BLaER1 (cell line): ENCODE measurements around the gene CREB3L1.

Experiments
- H3K27ac ChIP-seq: shearing (Covaris generic); formaldehyde crosslinking; 2 replicates; pipeline ENCODE4 v1.8.1; 2022
- H3K27me3 ChIP-seq: shearing (Covaris generic); formaldehyde crosslinking; 2 replicates; pipeline ENCODE4 v1.8.1; 2022
- H3K36me3 ChIP-seq: shearing (Covaris generic); formaldehyde crosslinking; 2 replicates; pipeline ENCODE4 v1.8.1; 2022
- H3K4me1 ChIP-seq: shearing (Covaris generic); formaldehyde crosslinking; 2 replicates; pipeline ENCODE4 v1.8.1; 2022
- H3K4me2 ChIP-seq: shearing (Covaris generic); formaldehyde crosslinking; 2 replicates; pipeline ENCODE4 v1.8.1; 2022
- H3K4me3 ChIP-seq: shearing (Covaris generic); formaldehyde crosslinking; 2 replicates; pipeline ENCODE4 v1.8.1; 2022
- H3K9ac ChIP-seq: shearing (Covaris generic); formaldehyde crosslinking; 2 replicates; pipeline ENCODE4 v1.8.1; 2022
- H3K9me3 ChIP-seq: shearing (Covaris generic); formaldehyde crosslinking; 2 replicates; pipeline ENCODE4 v1.8.1; 2022
- H4K20me1 ChIP-seq: shearing (Covaris generic); formaldehyde crosslinking; 2 replicates; pipeline ENCODE4 v1.8.1; 2022
- Cebpa-rat ChIP-seq: shearing (Covaris generic); IDR thresholded peaks from 2 replicates; pipeline ENCODE4 v1.8.1; 2022

CREB3L1 gene

GRCh38 chr11:46360878-46361277 is 83.4 kb downstream of the CREB3L1 start:
- Histone ChIP-seq H4K20me1 (peaks cover 57% of the 10 kb centered on the region), H3K27ac (peak overlapping the region; percentile 98), H3K4me2 (peak overlapping the region; percentile 96), H3K36me3 (peaks cover 30% of the 10 kb centered on the region), H3K4me3 (peak overlapping the region; percentile 74), H3K9me3 (no peaks in the 10 kb centered on the region), H3K9ac (peak overlapping the region; percentile 88), H3K4me1 (peaks cover 76% of the 10 kb centered on the region), H3K27me3 (no peaks in the 10 kb centered on the region)
- TF ChIP-seq Cebpa-rat, result no peak

DNA sequence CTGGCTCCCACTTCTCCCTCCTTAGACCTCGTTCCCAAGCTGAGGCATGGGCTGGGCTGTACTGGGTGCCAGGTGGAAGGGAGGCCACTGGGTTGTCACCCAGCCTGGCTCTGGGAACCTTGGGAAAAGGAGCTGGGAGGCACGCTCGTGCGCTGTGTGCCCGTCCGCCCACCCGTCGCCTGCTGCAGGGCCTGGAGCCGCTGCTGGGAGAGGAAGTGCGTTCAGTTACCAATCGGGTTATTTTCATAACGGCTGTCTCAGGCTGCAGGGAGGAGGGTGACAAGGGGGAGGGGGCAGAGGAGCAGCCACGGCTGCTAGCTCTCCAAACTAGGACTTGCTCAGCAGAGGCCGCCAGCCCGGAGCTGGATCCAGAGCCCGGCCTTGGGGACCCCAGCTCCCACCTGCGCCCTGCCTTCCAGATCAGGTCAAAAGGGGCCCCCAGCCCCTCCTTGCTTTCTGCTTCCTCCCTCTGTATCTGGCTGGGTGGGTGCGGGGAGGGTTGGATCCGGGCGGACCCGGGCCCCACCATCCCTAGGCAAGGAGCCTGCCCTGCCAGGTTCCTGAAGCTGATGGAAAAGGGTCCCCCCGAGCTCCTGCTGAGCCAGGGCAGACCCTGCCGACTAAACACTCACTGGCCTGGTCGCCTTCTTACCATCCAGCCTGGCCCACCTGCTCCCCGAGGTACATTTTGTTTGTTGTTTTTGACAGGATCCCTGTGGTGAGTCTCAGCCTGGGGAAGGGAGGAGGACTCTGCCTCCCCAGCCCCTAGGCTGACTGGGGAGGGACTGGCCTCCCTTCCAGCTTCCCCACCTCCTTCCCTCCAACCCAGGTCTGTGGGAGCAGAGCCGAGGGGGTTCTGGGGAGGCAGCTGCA is 84.1 kb downstream of the CREB3L1 start:
- H3K4me3 ChIP-seq, result peak overlapping the region; percentile 74
- H3K9me3 ChIP-seq, result no peaks in the 10 kb centered on the region
- TF ChIP-seq Cebpa-rat, result no peak
- H3K4me2 ChIP-seq, result peak overlapping the region; percentile 96
- peaks cover 57% of the 10 kb centered on the region for H4K20me1 ChIP-seq
- peak overlapping the region; percentile 88 for H3K9ac ChIP-seq
- H3K27me3 ChIP-seq, result no peaks in the 10 kb centered on the region
- peaks cover 30% of the 10 kb centered on the region for H3K36me3 ChIP-seq
- H3K4me1 ChIP-seq, result peaks cover 78% of the 10 kb centered on the region
- peak overlapping the region; percentile 98 for H3K27ac ChIP-seq

DNA sequence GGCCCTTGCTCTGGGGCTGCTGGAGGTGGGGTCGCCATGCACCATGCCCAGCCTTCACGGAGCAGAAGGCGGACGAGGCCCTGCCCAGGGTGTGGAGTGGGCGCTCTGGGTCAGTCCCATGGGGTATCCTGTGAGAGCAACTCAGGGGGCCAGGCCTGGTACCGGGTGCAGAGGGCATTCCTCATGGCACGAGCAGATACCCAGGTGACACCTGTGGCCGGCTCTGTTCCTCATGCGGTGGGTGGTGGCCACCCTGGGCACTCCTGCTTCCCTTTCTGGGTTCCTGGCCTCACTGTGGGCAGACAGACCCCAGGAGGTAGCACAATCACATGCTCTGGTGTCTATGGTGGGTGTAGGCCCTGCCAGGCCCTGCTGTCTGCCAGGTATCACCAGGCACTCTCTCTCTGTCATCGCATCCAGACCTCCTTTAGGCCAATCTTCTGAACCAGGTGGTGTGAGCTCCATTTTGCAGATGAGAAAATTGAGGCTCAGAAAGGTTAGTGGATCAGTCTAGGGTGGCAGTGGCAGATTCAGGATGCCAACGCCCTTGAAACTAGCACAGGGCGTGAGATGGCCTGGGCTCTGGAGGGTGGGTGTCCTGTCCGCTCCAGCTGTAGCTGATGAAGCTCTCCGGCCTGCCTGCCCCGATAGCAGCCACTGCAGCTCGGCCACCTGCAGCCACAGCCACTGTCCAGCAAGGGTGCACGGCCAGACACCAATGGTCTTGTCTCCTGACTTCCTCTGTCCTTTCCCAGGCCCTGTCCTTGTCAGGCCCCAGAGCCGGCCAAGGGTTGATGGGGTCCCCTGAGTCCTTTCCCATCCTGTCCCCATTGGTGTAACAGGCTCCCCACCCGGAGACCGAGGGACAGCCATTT is 84.9 kb downstream of the CREB3L1 start:
- TF ChIP-seq Cebpa-rat, result no peak
- Histone ChIP-seq H3K36me3 (peaks cover 32% of the 10 kb centered on the region), H3K27me3 (no peaks in the 10 kb centered on the region), H3K27ac (peak overlapping the region; percentile 98), H3K9ac (peak overlapping the region; percentile 88), H3K4me3 (peak overlapping the region; percentile 74), H3K4me1 (peaks cover 78% of the 10 kb centered on the region), H4K20me1 (peaks cover 57% of the 10 kb centered on the region), H3K4me2 (peak overlapping the region; percentile 96), H3K9me3 (no peaks in the 10 kb centered on the region)

DNA sequence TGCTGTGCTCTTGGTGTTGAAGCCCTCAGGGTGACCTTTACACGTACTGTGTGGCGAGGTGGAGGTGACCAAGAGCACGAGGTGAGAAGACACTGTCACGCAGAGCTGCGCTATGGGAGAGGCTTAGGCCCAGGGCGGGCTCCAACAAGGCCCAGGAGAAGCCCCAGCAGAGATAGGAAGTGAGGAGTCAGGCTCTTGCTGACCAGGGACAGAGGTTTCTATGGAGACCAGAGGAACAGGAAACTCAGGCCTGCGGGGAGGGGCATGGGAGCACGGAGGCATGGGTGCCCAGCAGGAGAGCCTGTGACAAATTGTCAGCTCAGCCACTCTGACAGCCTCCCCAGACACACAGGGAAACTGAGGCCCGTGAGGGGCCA is 85.6 kb downstream of the CREB3L1 start:
- Histone ChIP-seq H3K27me3 (no peaks in the 10 kb centered on the region), H3K9ac (peak overlapping the region; percentile 88), H3K36me3 (peaks cover 31% of the 10 kb centered on the region), H3K4me3 (peak overlapping the region; percentile 74), H3K4me2 (peak overlapping the region; percentile 96), H3K27ac (peak overlapping the region; percentile 98), H4K20me1 (peaks cover 58% of the 10 kb centered on the region), H3K4me1 (peaks cover 79% of the 10 kb centered on the region), H3K9me3 (no peaks in the 10 kb centered on the region)
- no peak for TF ChIP-seq Cebpa-rat

- Histone ChIP-seq H3K9me3 (no peaks in the 10 kb centered on the region), H3K4me1 (peaks cover 84% of the 10 kb centered on the region), H3K36me3 (peaks cover 37% of the 10 kb centered on the region), H3K27me3 (no peaks in the 10 kb centered on the region), H3K4me3 (peak overlapping the region; percentile 74; the same call in 1 of the 2 replicates), H3K9ac (peak overlapping the region; percentile 88), H3K4me2 (peak overlapping the region; percentile 96), H3K27ac (peak overlapping the region; percentile 98), H4K20me1 (peaks cover 63% of the 10 kb centered on the region)
- TF ChIP-seq Cebpa-rat, result no peak
Measured at GRCh38 chr11:46363455-46364005, 86.1 kb downstream of the CREB3L1 start.

- no peaks in the 10 kb centered on the region for H3K27me3 ChIP-seq
- H3K36me3 ChIP-seq, result peaks cover 42% of the 10 kb centered on the region
- TF ChIP-seq Cebpa-rat, result no peak
Measured at GRCh38 chr11:46364056-46364455, 86.6 kb downstream of the CREB3L1 start.

GRCh38 chr11:46364791-46365190 is 87.3 kb downstream of the CREB3L1 start:
- Histone ChIP-seq H3K4me1 (peaks cover 95% of the 10 kb centered on the region), H3K27me3 (no peaks in the 10 kb centered on the region), H3K9ac (peak overlapping the region; percentile 39), H3K27ac (peak overlapping the region; percentile 44), H3K4me3 (no peak overlapping the region), H4K20me1 (peaks cover 73% of the 10 kb centered on the region), H3K4me2 (peak overlapping the region; percentile 96), H3K36me3 (peaks cover 49% of the 10 kb centered on the region), H3K9me3 (no peaks in the 10 kb centered on the region)
- no peak for TF ChIP-seq Cebpa-rat

More at GRCh38 chr11:46364056-46364455, 86.6 kb downstream of the CREB3L1 start:
- H3K4me1 ChIP-seq, result peaks cover 90% of the 10 kb centered on the region
- H3K4me3 ChIP-seq, result no peak overlapping the region
- H3K9ac ChIP-seq, result no peak overlapping the region; the same call in 1 of the 2 replicates
- H3K27ac ChIP-seq, result peak overlapping the region; percentile 98
- H4K20me1 ChIP-seq, result peaks cover 67% of the 10 kb centered on the region
- no peaks in the 10 kb centered on the region for H3K9me3 ChIP-seq
- H3K4me2 ChIP-seq, result peak overlapping the region; percentile 96

DNA sequence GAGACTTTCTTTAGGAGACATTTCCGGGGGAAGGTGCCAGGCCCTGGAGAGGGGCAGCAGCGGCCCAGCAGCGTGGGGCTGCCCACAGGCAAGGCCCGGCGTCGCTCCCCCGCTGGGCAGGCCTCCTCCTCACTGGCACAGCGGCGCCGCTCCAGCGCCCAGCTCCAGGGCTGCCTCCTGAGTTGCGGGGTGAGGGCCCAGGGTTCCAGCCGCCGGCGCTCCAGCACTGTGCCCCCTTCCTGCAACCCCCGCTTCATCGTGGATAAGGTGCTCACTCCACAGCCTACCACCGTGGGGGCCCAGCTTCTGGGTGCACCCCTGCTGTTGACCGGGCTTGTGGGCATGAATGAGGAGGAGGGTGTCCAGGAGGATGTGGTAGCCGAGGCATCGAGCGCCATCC is 88.8 kb downstream of the CREB3L1 start:
- Histone ChIP-seq H3K27ac (peak overlapping the region; percentile 44), H3K36me3 (peaks cover 64% of the 10 kb centered on the region), H3K4me3 (no peak overlapping the region), H3K9me3 (no peaks in the 10 kb centered on the region), H4K20me1 (peaks cover 75% of the 10 kb centered on the region), H3K27me3 (no peaks in the 10 kb centered on the region), H3K4me1 (peaks cover 82% of the 10 kb centered on the region), H3K4me2 (peak overlapping the region; percentile 96), H3K9ac (peak overlapping the region; percentile 39)
- no peak for TF ChIP-seq Cebpa-rat

DNA sequence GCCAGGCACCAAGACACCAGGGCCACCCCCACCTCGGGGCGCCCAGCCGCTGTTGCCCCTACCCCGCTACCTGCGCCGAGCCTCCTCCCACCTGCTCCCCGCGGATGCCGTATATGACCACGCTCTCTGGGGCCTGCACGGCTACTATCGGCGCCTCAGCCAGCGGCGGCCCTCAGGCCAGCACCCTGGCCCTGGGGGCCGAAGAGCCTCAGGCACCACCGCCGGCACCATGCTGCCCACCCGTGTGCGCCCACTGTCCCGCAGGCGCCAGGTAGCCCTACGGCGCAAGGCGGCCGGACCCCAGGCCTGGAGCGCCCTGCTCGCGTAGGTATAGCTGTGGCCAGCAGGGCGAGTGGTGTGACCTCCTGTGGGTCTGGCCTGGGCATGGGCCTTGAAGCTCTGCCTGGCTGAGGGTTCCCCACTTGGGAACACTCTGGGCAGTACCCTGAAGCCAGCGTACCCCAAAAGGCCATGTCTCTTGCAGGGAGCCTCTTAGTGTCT is 89.2 kb downstream of the CREB3L1 start:
- H3K27me3 ChIP-seq, result no peaks in the 10 kb centered on the region
- no peaks in the 10 kb centered on the region for H3K9me3 ChIP-seq
- no peak for TF ChIP-seq Cebpa-rat
- H3K9ac ChIP-seq, result peak overlapping the region; percentile 50
- H4K20me1 ChIP-seq, result peaks cover 75% of the 10 kb centered on the region
- peaks cover 81% of the 10 kb centered on the region for H3K4me1 ChIP-seq
- peak overlapping the region; percentile 47 for H3K4me3 ChIP-seq
- H3K36me3 ChIP-seq, result peaks cover 68% of the 10 kb centered on the region
- H3K4me2 ChIP-seq, result peak overlapping the region; percentile 96
- H3K27ac ChIP-seq, result peak overlapping the region; percentile 44
